HT1080 (cell line): ENCODE data around the gene CLMN. TPM values are rescaled to one million over a fixed set of nuclear protein-coding genes. Genes with fewer than 3 reads are reported as not detected.

Experiments
- DNase-seq: peaks from one replicate; pipeline ENCODE4 v3.0.0-alpha.2; 2015; ENCODE audit warnings: low read depth
- polyA plus RNA-seq, 2 experiments: library from polyadenylated mRNA; depleted of rRNA; stranded (reverse); fragments of >200 nt; gene quantifications; 2 replicates each; pipeline ENCODE4 v1.2.3, GENCODE V29; 2015
- total RNA-seq: library from RNA; depleted of rRNA; stranded (reverse); fragments of >200 nt; shearing (Covaris generic); gene quantifications from 2 replicates; pipeline ENCODE4 v1.2.3, GENCODE V29; 2014; rRNA removed

Gene CLMN, protein sequence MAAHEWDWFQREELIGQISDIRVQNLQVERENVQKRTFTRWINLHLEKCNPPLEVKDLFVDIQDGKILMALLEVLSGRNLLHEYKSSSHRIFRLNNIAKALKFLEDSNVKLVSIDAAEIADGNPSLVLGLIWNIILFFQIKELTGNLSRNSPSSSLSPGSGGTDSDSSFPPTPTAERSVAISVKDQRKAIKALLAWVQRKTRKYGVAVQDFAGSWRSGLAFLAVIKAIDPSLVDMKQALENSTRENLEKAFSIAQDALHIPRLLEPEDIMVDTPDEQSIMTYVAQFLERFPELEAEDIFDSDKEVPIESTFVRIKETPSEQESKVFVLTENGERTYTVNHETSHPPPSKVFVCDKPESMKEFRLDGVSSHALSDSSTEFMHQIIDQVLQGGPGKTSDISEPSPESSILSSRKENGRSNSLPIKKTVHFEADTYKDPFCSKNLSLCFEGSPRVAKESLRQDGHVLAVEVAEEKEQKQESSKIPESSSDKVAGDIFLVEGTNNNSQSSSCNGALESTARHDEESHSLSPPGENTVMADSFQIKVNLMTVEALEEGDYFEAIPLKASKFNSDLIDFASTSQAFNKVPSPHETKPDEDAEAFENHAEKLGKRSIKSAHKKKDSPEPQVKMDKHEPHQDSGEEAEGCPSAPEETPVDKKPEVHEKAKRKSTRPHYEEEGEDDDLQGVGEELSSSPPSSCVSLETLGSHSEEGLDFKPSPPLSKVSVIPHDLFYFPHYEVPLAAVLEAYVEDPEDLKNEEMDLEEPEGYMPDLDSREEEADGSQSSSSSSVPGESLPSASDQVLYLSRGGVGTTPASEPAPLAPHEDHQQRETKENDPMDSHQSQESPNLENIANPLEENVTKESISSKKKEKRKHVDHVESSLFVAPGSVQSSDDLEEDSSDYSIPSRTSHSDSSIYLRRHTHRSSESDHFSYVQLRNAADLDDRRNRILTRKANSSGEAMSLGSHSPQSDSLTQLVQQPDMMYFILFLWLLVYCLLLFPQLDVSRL
- 3.8 and 4.2 TPM in 2 replicates for total RNA-seq
- 9.8 and 11.2 TPM in 2 replicates for polyA plus RNA-seq (2015; cell fraction: cytosol; rRNA removed)
- 28.9 and 37.3 TPM in 2 replicates for polyA plus RNA-seq (2015; cell fraction: nucleus; rRNA removed)

DNA sequence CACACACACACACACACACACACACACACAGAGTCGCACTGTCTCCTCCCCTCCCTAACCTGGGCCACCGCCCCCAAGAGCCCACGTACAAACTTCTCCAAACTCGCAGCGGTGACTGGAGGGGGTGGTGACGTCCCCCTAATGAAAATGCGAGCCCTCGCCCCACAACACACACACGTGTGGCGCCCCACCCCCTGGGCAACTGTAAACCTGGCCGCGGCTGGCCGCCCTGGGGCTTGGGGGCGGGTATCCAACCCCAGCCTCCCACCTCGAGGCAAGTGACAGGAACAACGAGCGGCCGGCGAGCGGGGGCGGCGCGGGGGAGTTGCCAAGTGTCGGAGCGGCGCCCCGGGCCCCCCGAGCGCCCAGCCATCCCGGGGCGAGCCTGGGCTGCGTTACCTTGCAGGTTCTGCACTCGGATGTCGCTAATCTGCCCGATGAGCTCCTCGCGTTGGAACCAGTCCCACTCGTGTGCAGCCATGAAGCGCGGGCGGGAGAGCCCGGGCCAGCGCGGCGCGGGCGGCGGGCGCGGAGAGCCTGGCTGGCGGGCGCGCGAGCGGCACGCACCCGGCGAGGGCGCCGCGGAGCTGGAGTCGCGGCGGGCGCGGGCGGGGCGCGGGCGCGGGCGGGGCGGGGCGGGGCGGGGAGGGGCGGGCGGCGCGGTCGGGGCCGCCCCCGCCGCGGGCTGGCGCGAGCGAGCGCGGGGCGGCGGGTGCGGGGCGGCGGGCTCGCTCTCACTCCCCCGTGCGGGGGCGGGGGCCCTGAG is at the start of gene CLMN:
TSS of gene CLMN (minus strand) at position 597 of the 766 bp plus-strand sequence. CDS start at position 481, 116 bp downstream.
- peak; percentile 34 for DNase-seq

DNA sequence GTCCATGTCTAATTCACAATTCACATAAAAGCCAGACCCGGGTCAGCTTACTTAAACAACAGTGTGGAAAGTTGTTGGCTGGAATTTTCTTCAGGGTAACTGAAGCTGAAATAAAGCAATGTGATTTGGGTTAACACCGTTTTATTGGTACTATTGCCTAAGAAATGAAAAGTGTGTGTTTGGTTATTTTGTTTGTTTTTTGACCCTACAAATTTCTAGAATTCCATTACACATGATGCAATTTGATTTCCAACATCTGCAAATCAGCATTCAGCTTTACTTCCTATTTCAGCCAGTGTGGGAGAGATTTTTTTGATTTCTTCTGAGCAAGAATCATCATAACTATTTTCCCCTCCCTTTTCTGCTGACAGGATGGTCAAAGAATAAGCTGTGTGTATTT is 45.7 kb upstream of the CLMN start:
- no peak for DNase-seq

DNA sequence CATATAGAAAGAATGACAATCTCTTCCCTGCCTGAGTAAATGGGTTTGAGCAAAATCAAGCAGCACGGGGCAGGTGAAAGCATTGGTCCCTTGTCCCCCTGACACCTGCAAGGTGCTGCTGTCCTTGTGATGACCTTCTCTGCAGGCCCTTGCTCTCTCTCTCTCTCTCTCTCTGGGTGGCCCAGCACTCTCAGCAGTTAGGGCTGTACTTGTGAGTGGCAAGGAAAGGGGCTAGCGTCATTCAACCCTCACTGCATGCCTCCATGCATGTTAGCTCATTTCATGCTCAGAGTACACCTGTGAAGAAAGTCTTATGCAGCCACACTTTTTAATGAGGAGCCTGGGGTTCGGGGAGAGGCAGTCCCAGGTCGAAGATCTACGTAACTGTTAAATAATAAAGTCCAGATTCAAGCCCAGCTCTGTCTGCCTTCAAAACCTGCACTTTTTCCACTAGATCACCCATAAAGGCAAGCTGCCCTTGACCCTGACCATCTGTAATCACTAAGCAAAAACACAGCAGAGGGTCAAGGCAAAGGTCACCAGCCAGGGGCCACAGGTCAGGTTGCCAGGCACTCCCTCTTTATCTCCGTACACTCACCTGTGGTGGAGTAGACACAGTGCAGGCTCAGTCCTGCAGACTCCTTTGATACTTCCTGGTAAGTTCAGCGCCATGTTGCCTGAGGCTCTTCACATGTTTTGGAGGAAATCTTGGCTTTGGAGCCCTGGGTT is 44.9 kb upstream of the CLMN start:
- no peak for DNase-seq

DNA sequence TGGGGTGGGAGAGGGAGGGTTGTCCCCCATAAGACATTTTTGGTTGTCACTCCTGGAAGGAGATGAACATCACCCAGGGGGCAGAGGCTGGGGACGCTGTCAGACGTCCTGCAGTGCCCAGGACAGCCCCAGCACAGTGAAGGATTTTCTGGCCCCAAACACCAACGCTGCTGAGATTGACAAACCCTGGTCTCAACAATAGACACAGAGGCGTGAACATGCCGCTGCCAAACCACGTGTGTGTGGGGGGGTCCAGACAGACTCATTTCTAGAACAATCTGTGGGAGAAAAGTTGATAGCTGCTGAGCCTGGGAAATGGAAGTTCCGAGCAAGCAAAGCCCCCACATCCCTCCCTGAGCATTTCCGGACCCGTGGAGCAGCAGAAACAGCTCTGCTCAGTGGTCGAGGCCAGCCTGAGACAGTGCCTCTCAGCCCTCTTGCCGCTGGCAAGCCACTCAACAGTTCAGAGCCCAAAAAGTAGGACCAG is 43.8 kb upstream of the CLMN start:
- DNase-seq = no peak

DNA sequence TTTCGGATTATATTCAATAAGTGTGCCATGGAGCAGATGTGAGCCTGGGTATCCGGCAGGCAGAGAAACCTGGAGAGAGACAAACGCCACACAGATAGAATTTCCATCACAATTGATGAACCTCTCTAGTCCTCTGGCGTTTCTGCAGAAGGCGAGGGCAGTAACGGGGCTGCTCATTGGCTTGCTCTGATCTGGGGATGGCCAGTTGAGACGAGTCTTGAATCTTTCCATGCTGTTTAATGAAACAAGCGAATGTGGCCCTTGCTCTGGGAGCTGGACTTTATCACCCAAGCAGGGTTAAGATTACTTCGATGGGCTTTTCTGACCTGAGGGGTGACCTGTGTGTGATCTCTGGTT is 42.4 kb upstream of the CLMN start:
- DNase-seq = no peak

DNA sequence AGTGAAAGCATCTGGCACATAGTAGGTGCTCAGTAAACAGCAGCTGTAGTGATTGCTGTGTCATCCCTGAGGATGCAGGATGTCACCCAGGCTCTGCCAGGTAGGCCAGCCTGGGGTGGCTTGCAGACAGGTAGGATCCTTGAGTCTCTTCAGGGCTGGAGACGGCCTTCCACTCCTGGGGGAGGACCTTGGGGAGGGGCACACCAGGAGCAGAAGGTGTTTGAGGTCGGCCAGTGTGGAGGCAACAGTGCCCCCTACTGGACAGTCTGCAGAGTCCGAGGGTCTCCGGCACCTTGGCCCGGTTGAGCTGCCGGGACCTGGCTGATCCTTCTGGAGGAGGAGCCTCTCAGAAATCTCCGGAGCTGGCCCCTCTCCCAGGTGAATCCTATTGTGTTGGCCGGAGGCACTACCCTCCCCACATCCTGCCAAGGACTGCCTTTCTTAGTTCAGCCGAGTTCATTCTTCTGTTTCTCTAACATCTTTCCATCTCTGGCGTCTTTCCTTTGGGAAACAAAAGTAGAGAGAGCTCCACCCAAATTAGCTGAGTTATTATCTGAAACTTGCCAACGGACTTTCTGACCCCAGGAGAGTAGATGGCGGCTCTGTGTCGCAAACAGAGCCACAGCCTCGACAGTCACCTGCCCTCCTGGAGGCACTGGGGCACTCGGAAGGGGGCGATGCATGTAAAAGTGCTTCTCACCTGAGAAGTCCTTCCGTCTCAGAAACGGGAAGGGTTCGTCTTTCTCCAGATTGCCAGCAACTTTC is 41.8 kb upstream of the CLMN start:
- DNase-seq = peak; percentile 51

DNA sequence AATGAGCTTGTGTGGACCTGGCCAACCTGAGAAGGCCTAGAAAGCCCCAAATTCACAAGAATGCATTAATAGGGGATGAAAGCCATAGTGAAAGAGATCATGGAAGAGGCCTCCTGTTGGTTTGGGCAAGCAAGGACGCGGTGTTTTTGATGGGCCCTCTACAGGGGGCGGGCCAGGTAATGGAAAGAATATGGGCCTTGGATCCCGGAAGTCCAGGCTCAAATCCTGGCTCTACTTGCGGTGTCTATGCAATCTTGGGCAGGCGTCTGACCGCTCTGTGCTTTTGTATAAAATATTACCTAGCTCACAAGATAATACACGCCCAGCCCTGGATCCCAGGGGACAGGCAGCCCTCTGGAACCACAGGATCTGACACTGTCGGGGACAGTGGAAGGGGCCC is 41.1 kb upstream of the CLMN start:
- DNase-seq = no peak

DNA sequence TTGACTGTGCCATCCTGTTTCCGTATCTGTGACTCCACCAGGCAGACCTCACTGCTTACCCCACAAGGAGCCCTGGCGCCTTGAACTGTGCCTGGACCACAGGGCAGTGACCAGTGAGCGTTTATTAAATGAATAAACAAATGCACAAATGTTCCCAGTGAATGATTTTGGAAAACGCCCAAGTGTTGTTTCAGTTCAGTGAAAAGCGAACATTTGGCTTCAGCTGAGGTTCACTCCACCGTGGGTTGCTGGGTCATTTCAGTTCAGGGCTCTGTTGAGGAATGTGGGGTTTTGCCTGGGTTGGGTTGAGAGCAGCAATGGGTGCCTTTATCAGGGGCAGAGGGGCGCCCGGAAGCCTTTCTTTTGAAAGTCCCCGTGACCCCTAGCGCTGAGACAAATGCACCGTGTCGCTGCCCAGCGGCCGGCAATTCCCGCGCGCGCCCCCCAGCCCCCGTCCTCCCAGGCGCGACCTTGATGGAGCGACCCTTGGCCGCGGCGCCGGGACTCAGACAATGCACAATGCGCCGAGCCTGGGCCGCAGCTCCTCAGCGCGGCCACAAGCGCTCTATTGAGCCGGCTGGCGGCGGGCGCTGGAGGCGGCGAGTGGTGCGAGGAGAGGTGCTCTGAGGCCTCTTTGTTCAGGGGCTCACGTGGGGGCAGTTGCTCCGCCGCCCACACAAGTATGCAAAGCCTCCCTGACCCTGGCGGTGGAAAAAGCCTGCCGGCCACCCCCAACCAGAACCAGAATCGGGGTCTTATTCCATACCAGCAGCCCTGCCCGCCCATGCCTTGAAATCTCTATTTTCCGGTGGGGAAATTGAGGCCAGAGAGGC is 40.5 kb upstream of the CLMN start:
- no peak for DNase-seq

DNA sequence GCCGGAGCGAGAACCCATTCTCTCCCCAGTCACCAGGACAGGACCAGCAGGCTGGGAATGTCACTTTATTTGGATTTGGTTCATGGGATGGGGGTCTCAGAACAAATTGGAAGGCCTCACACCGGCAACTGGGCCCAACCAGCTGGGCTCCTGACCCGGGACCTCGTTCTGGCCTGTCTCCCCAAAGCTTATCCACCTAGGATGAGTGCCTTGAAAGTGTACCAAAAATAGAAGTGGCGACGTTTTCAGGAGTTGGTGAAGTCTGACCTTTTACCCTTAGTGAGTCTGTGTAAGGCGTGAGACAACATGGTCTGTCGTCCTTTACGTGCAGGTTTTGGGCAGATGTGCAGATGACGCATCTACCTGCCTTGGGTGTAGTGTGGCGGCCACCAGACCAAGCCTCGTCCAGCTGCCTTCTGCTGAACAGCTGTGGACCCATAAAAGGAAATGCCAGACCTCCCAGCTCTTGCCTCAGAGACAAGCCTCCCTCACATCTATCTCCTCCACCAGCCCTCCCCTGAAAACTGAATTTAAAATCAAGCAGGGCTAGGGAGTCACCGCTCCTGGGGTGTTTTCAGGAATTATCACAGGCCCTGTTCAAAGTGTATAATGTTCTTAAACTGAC is 36.6 kb upstream of the CLMN start:
- DNase-seq = no peak

DNA sequence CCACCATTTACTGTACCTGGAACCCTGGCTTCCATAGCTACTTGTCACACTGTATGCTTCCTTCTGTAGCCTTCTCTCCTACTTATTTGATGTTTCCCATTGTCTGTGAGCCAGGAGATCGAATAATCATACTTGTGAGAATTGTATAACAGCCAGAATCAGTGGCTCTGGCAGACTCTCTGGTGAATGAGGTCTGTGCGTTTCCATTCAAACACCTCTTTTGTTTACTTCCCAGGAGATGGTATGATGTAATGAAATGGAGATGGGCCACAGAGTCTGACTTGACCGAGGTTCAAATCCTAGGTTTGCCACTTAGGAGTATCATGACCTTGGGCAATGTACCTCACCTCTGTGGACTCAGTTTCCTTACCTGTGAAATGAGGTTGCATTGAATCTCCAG is 35.7 kb upstream of the CLMN start:
- DNase-seq = no peak

DNA sequence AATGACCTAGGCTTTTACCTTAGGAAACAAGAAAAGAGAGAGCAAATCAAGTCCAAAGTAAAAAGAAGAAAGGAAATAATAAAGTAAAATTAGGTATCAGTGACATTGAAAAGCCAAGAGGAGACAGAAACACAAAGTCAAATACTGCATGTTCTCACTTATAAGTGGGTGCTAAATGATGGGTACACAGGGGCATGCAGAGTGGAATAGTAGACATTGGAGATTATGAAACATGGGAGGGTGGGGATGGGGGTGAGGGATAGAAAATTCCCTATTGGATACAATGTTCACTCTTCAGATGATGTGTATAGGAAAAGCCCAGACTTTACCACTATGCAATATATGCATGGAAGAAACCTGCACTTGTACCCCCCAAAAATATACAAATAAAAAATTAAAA is 35.1 kb upstream of the CLMN start:
- DNase-seq = no peak

DNA sequence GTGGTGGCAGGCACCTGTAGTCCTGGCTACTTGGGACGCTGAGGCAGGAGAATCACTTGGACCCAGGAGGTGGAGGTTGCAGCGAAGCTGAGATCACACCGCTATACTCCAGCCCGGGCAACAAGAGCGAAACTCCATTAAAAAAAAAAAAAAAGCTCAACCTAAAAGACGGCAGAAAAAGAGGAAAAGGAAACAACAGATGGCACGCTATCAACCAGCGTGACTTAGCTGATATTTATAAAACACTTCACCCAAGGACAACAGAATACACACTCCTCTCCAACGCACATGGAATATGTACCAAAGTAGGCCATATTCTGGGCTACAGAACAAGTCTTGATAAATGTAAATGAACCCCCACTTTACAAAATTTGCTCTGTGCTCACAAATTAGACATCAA is 34.0 kb upstream of the CLMN start:
- no peak for DNase-seq

DNA sequence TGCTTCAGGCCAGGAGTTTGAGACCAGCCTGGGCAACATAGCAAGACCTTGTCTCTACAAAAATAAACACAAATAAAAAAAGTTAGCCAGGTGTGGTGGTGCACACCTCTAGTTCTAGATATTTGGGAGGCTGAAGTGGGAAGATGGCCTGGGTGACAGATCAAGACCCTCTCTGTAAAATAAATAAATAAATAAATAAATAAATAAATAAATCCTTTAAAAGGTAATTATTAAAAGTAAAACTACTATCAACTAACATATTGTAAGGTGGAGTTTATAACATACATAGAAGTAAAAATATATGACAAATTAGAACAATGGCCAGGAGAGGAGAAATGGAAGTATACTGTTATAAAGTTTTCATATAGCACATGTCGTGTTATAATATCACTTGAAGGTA is 33.3 kb upstream of the CLMN start:
- no peak for DNase-seq

DNA sequence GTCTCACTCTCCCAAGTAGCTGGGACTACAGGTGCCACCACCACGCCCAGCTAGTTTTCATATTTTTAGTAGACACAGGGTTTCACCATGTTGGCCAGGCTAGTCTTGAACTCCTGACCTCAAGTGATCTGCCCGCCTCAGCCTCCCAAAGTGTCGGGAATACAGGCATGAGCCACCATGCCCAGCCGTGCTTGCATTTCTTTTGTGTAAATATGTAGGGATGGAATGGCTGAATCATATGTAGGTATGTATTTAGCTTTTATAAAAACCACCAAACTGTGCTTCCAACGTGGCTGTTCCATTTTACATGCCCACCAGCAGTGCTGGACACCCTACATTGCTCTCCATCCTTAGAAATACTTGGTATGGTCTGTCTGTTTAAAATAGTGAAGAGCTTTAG is 32.8 kb upstream of the CLMN start:
- DNase-seq = no peak

DNA sequence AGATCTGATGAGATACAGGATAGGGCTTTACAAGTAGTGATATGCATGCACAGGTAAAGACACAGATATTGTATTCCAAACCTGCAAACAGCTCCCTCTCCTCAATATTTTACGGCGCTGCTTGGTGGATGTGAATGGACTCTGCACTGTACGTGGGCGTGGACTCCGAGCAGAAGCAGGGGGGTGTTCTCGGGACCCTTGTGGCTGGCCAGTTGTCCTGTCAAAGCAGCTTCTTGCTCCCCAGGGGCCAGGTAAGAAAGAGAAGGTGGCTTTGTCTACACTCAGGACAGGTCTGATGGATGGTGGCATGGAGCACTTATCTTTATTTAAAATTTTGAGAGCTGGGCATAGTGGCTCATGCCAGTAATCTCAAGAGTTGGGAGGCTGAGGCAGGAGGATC is 29.5 kb upstream of the CLMN start:
- no peak for DNase-seq

DNA sequence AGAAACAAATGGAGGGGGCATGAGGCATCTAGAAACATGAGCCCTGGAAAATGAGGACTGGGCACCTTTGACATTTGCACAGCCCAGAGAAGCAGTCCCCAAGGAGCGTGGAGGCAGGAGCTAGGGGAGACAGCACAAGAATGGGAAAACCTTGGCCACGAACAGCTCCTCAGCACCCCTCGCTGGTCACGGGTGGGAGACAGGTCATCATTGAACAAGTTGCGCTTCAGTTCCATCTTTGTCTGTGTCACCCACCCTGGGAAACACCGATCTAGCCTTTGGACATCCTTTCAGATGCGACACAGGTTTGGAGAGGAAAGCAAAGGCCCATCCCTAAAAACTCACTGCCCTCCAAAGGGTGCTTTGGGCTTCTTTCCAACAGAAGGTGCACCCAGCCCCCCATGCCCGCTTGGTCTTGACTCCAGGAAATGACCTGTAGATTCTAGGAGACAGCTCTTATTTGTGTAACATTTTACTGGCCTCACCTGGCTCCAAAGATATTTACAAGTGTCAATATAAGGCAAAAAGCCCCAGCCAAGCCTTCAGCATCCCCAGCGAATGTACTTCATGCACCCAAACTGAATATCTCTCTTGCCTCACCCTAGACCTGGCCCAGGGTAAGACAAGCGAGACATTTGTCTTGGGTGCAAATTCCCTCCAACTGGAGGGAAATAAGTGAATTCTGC is 28.8 kb upstream of the CLMN start:
- no peak for DNase-seq

DNA sequence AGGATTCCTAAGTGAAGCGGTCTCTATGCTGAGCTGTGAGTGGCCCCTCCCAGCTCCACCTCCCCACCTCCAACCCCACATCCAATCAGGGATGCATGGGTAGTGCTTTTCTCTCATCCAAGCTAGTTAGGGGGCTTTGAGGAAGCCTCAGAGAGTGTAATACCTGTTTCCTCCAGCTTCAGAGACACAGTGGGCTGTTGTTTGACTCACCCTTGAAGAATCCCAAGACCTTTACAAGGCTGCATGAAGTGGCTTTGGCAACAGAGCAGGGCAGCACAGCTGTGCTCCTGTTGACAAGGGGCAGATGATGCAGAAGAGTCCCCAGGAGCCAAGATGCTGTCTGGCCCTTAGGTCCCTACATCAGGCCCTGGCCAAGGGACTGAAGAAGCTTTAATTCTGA is 27.1 kb upstream of the CLMN start:
- peak; percentile 83 for DNase-seq

DNA sequence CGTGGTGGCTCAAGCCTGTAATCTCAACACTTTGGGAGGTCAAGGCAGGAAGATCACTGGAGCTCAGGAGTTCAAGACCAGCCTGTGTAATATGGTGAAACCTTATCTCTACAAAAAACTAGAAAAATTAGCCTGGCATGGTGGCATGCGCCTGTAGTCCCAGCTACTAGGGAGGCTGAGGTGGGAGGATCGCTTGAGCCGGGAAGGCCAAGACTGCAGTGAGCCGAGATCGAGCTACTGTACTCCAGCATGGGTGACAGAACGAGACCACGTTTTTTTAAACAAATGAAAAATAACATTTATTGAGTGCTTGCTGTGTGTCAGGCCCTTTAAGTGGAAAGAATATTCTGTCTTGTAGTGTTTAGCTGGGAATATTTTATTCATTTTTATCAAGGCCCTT is 26.6 kb upstream of the CLMN start:
- DNase-seq = no peak
